HG02759 (cell line): ENCODE measurements around the gene NPFFR2.
A peak's percentile ranks its signal among the peaks of the same experiment; 100 is the strongest.
"Not testable (repeated sequence)": the region's sequence is repeated elsewhere in the genome, so short reads cannot be mapped to it uniquely, and the experiment has no call there.

Experiments used
- ATAC-seq: cut with Tn5 transposase; IDR thresholded peaks from one replicate; pipeline ENCODE4 v1.9.1; 2021; ENCODE audit warnings: mild to moderate bottlenecking, moderate library complexity; ENCODE audit not compliant: unreplicated experiment

The NPFFR2 gene

DNA sequence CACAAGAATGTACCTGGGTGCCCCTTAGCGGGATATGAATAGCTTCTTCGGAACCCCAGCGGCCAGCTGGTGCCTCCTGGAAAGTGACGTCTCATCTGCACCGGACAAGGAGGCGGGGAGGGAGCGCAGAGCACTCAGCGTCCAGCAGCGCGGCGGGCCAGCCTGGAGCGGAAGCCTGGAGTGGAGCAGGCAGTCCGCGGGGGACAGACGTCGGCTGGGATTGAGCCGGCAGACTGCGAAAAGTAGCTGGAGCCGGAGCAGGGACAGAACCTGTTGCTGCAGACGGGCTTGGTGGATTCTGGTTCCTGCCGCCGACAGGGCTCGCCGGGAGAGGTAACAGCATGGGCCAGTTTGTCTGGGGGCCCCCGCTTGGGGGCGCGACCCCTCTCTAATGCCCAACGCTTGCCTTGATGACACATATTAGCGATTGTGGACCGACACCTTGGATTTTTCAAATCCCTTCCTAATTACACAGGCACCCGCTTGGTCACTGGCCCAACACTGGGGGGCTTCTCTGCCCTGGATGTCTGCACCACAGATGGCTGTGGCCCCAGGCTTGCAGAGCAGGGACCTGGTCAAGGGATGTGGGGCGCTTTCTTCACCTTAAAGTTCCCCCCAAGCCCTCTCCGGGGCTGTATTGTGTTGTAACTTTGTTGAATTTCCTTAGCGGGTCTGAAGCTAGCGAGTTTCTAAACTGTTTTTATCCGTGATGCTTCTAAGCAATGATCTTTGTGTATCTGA, at the start of gene NPFFR2:
Gene NPFFR2, plus strand, starts transcription at position 133 of the 741 bp plus-strand sequence. CDS start 96,592 bp downstream, outside the sequence.
- ATAC-seq, result no peak

DNA sequence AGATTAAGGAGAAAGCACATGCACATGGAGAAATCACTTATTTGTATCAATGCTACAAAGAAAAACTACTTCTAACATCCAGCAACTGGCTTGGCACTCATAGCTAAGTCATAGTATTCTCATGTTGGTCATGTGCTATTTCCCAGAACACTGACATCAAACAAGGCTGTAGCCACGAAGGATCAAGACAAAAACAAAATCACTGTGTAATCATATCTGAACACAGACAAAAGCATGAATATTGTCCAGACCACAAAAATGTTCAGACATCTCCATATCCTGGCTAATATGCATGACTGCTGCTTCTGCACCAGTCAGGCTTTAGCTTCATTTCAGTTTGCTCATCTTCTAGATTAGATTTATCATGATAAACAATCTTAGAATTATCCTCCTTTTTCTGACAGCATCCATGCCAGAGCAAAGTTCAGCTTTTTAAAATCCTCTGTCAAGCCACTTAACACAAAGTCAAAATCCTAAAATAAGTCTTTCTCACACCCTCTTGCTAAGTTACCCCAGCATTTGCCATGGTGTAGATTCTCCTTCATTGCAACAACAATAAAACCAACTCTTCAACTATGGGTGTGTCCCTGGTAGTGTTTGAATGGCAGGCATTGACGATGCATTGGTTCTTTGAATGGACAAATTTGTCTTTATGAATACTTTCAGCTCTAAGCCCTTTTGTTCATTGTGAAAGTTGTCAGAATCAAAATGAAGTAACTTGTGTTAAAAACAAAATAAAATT, 39.1 kb upstream of the NPFFR2 start:
- no peak for ATAC-seq

DNA sequence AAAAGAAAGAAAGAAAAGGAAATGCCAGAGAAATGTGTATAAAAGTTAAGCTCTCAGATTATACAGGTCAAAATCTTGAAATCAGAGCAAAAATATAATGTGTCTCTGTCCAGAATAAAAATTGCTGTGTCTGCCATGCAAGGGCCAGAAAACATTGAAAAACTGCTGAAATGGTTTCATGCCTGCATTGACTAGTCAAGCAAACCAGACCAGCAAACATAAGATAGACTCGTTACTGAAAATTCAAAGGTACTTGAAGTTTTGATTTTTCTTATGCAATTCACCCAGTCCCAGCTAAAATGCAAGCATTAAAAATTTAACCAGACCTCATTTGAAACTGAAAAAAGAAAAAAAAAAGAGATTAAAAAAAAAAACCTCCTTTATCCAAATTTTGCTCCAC, 37.2 kb upstream of the NPFFR2 start:
- ATAC-seq, result no peak

DNA sequence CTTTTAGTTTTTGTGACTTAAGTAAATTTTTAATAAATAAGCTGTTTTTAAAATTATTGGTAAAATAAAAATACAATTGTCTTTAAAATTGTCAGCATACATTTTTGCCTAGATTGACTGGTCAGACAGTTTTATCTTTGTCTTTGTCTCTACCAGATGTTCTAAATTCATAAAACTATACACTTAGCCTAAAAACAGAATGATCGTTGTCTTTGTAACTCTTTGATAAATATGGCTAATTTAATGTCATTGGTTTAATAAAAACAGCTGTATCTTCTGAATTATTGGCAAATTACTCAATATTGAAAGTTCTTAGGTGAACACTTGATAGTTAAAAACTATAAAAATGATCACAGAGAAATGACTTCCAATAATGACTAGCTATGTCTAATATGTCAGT, 36.5 kb upstream of the NPFFR2 start:
- ATAC-seq, result no peak

DNA sequence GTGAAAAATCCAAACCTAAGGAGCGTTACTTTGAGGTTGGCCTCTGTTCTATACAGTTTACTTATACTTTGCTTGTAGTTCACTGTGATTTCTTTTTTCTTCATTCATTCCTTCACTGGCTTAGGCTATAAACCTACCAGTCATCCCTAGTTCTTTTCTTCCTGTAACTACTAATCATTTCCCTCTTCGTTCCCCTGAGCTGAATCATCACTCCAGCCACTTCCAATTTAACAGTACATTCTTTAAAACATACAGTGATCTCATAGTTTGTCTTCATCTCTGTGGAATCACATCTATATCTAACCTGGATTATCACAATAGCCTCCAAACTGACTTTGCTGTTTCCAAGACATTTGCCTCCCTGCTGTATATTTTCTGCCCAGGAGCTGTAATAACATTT, 25.2 kb upstream of the NPFFR2 start:
- no peak for ATAC-seq

DNA sequence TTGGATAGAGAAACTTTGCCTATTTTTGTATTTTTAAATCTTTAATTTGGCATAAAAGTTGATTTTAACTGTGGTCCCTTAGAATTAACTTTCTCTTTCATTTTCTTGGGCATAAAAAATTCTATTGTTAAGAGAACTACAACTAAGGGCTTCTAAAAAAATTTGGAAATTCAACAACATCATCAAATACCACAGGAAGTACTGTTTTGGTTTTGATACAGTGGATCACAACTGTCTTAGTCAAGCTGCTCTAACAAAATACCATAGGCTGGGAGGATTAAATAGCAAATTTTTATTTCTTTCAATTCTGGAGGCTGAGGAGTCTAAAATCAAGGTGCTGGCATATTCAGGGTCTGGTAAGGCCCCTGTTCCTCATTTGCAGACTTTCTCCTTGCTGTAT, 19.9 kb upstream of the NPFFR2 start:
- ATAC-seq, result no peak

DNA sequence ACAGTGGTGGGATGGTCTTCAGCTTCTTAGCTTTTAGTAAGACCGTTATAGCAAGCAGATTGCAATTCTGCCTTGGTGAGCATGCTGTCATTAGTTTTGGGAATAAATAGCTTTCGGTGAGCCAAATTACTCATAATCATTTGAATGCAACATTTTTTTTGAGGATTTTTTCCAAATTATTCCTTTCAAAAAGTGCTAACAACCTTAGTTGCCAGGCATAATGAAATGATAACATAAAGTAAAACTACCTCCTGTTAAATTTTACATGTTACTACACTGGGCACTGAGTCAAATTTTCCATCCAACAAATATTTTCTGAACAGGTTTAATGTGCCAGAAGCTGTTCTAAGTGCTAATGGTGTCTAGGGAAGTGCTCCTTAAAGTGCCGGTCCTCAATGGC, 15.8 kb upstream of the NPFFR2 start:
- ATAC-seq, result no peak

DNA sequence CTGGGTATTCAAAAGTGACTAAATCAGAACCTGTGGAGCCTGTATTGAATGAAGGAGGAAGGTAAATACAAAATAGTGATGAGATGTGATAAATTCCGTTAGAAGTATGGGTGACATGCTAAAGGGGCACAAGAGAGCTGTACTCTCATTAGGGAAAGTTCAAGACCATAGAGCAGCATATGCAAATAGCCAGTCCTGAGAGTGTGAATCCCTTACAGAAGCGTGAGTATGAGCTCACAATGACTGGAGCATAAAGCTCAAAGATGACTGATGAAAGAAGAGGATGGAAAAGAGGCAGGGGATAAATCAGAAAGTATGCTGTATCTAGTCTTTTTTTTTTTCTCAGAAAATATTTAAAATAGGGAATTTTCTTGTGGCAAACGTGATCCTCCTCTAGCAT, 12.1 kb upstream of the NPFFR2 start:
- ATAC-seq, result no peak

DNA sequence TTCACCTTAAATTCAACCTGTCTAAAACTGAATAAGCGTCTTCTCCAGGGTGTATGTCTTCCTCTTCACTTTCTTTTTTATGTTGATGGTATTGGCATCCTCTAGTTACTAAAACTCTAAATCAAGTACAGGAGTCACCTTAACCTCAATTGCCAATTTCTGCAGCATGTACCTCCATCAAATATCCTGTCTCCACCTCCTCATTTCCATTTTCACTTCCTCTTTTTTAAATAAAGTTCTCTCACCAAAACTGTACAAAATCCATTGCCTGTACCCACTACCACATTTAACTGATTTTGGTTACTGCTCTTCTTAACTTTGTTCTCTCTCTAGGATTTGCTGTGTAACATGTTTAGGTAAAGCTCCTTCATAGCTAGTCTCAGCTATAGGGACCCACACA, 9.2 kb upstream of the NPFFR2 start:
- no peak for ATAC-seq

DNA sequence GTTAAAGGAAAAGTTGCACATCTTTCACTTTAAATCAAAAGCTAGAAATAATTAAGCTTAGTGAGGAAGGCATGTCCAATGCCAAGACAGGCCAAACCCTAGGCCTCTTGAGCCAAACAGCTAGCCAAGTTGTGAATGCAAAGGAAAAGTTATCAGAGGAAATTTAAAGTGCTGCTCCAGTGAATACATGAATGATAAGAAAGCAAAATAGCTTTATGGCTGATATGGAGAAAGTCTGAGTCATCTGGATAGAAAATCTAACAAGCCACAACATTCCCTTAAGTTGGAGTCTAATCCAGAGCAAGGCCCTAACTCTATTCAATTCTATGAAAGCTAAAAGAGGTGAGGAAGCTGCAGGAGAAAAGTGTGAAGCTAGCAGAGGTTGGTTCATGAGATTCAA, 23.8 kb downstream of the NPFFR2 start:
- ATAC-seq, result no peak

DNA sequence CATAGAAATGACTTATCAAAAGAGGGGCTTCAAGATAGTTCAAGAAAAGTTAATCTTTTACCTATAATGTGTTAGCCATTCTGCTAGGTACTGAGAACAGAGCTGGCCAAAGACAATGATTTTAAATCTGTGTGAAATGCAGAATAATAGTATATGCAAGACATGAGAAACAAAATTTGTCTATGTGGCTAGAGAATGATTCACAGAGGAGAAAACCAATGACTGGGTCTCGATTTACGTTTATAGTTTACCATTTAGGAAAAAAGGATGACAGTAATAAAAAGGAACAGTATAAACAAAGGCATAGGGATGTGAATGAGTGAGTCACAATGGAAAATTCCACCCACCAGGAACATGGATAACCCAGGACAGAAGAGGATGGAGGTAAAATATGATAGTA, 31.9 kb downstream of the NPFFR2 start:
- no peak for ATAC-seq

DNA sequence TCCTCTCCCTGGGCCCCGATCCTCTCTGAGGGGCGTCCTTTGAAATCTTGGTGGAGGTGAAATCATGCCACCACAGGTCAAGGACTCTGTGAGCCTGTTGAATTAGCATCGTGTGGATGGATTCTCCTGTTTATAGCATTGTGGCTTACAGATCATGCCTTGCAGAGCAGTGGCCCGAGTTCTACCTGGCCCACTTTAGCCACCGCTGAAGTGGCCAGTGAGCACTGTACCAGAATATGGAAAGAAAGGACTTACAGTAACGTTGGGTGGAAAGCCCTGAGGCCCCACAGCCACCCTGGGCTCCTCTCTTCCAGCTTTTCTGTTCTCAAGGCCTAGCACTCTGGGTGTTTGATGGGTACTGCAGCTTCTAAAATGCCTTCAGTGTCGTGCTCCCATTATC, 35.3 kb downstream of the NPFFR2 start:
- ATAC-seq, result no peak

DNA sequence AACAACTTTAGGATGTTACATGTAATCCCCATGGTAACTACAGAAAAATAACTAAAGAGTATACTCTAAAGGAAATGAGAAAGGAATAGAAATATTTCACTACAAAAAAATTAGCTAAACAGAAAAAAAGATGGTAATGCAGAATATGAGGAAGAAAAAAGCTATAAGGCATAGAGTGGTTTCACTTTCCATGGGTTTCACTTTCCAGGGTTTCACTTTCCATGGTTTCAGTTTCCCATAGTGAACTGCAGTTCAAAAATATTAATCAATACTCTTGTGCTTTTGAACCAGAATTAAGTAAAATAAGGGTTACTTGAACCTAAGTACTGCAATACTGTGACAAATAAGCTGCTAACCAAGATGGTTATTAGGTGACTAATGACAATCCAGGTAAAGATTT, 42.0 kb downstream of the NPFFR2 start:
- ATAC-seq, result no peak

DNA sequence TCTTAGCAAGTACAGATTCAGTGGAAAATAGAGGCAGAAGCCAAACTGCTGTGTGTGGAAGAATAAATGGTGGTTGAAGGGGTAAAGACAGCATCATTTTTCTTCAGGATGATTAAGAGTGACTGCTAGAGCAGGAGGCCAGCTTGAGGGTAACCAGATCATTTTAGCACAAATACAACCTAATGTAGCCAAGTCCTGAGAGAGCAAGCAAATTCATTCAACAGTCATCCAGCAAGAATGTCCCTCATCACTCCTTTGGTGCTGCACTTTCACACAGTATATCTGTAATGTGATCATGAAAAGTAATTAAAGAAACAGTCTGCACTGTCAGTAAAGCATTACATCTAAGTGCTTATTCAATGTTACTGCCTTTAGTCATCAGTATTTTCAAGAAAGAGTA, 44.8 kb downstream of the NPFFR2 start:
- no peak for ATAC-seq

DNA sequence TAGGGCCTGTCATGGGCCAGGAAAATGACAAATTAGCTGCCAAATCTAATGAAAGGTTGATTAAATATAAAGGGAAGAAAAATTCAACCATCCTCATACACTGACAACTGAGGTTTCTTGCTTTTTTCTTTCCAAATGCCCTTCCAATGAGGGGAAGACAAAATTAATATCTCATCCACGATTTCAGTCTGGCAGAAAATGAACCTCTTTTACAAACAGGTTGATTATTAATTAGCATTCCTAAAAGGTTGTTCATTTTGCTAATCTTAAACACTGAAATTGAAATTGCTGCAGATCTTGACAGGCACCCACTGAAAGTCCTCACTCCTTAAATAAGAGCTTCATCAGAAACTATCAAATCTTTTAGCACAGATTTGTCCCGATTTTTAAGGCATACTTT, 45.5 kb downstream of the NPFFR2 start:
- no peak for ATAC-seq

DNA sequence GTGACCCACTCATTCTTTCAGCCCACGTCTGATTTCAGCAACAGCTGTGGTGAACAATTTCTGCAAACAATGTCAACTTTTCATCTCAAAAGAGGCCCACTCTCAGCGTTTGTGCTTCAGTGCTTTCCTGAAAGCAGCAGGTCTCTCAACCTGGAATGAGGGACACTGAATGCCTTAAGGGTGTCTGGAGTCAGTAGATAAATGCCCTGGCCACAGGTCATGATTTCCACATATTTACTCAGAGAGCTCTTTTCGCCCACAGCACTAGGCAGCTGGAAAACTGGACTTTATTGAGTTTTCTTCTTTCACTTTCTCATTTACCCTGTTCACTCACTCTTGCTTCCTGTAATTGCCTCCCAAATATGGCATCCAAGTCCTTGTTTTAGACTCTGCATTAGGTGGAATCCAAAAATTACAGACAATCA, 52.8 kb downstream of the NPFFR2 start:
- ATAC-seq, result peak; percentile 80

DNA sequence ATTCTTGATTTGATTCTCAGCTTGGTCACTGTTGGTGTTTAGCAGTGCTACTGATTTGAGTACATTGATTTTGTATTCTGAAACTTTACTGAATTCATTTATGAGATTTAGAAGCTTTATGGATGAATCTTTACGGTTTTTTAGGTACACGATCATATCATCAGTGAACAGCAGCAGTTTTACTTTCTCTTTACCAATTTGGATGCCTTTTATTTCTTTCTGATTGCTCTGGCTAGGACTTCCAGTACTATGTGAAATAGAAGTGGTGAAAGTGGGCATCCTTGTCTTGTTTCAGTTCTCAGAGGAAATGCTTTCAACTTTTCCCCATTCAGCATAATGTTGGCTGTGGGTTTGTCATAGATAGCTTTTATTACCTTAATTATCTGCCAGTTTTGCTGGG, 58.8 kb downstream of the NPFFR2 start:
- not testable (repeated sequence) for ATAC-seq

DNA sequence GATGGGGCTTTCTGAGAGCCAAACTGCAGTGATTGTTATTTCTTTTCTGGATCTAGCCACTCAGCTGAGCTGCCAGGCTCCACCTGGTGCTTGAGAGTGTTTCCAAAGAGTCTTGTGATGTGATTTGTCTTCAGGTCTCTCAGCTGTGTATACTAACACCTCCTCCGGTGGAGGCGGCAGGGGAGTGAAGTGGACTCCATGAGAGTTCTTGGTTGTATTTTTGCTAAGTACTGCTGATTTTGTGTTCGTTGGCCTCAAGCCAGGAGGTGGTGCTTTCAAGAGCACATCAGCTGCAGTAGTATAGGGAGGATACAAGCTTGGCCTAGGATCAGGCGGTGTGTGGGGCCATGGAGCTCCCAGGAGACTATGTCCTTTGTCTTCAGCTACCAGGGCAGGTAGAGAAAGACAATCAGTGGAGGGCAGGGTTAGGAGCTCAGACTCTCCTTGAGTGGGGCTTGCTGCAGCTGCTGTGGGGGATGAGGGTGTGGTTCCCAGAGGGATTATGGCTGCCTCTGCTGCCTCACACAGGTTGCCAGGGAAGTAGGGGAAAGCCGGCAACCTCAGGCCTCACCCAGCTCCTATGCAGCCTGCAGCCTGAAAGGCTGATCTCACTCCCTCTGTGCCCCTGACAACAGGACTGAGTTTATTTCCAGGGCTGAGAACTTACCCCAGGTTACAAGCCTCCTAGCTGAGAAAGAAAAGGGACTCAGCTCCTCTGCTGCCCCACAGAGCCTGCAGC, 62.4 kb downstream of the NPFFR2 start:
- ATAC-seq, result no peak

DNA sequence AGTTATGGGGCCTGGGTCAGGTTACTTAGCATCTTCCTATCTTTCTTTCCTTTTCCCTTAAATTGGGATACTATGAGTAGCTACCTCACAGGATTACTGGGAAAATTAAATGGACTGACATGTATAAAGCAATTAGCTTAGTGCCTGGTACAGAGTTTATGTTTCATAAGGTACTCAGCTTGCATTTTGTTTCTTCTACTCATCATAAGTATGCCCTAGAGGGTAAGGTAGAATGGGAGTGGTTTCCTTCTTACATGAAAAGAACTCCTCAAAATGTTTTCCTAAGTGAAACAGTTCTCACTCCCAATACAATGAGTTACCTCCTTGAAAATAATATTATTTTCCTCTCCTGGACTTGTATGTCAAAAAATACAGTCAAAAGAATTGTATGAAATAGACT, 75.7 kb downstream of the NPFFR2 start:
- no peak for ATAC-seq

DNA sequence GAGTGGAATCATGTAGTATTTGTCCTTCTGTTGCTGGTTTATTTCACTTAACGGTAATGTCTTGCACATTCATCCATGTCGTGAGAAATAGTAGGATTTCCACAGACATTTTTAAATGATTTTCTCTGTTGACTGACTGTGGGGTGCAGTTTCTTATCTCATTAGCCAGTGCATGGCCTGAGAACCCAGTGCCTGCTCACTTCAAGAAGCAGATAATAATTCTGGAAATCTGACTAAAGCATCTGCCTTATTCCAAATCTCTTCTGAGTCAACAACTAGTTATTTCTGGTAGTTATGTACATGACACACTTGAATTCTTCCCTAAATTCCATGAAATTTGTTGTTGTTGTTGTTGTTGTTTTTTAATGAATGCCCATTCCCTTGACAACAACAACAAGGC, 77.6 kb downstream of the NPFFR2 start:
- ATAC-seq, result no peak

DNA sequence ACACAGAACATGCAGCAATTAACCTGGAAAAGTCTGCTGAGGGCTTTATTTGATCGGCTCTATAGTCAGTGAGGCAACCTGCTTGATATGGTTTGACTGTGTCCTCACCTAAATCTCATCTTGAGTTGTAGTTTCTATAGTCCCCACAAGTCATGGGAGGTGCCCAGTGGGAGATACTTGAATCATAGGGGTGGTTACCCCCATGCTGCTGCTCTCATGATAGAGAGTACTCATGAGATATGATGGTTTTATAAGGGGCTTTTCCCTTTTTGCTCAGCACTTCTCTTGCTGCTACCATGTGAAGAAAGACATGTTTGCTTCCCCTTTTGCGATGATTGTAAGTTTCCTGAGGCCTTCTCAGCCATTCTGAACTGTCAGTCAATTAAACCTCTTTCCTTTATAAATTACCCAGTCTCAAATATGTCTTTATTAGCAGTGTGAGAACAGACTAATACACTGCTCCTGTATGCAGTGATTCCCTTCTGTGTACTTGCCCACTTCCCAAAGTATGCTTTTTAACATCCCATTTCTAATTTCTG, 78.2 kb downstream of the NPFFR2 start:
- no peak for ATAC-seq

DNA sequence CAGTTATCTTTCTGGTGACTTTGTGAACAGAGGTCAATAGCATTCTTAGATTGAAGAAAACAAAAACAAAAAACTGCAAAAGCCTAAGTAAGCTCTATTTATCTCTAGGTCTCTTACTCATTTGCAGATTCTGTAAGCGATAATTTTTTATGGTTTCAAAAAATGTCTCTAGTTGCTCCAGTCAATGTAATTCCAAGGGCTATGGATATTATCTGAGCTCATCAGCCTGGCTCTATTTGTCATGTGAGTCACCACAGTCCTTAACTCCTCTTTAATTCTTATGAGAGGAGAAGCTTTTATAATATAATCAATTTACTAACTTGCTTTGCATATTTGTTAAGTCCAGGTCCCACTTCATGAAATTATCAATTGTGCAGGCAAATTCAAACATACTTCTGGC, 79.1 kb downstream of the NPFFR2 start:
- ATAC-seq, result no peak
